ENCODE results near the gene ERCC8. TPM values are rescaled to one million over a fixed set of nuclear protein-coding genes. Genes with fewer than 3 reads are reported as not detected.

The ERCC8 gene
- total and polyA plus RNA-seq, 9 of the 15 experiments (the other 6 are each of a cell fraction or from before 2014, with no cell fraction given), result 10.1 to 41.8 (median 24.4) TPM

DNA sequence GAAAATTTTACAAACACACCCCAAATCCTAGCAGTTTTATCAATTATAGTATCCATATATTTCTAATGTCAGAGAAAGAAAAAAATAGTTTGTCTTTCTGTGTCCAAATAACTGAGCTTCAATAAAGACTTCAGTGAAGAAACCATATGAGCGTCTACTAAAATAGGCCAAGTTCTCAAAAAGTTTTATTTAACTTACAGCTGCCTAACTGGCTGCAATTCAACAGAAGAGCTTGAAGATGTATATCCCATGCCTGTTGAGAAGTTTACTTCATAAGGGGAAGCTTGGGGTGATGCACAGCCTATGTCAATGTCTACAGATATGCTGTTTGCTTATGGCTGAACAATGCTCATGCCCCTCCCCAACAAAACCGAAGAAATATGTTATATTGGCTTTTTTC, 57.1 kb downstream of the ERCC8 start (continued):
- TF ChIP-seq ATF3 (IDR thresholded peaks at IDR 0.05), result no peak
- TF ChIP-seq ATF3 (CRISPR knock-in tag; conservative IDR thresholded peaks at IDR 0.05), result no peak
- TF ChIP-seq SOX6 (IDR thresholded peaks at IDR 0.05), result no peak
- no peak for TF ChIP-seq ZBTB33 (CRISPR knock-in tag; IDR thresholded peaks at IDR 0.05)
- no peak for TF ChIP-seq NCOA6 (IDR thresholded peaks at IDR 0.05)
- no peak for TF ChIP-seq PRPF4 (IDR thresholded peaks at IDR 0.05; ENCODE audit: insufficient read depth, low read depth, low read length, poor library complexity, severe bottlenecking)

DNA sequence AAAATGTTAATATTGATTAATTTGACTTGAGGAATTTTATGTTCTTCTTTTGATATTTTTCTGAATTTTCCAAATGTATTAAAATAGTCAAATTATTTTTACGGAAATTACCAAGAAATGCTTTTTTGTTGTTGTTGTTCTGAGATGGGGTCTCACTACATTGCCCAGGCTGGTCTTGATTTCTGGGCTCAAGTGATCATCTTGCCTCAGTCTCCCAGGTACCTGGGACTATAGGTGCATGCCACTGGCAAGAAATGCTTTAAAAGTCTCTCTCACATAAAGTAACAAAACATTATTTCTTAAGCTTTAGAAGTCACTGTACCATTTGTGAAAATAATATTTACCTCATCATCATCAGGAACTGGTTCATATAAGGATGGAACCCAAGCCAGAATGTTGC, 57.8 kb downstream of the ERCC8 start:
- ChIA-PET POLR2A (no interaction called here), CTCF (ENCODE audit: low intra/inter-chr PET ratio) (interaction anchor here (0.6 kb wide), 1 partner anchor 210 kb away, joined by 3 read pairs; no protein-coding TSS in a partner anchor)
- no peak overlapping the region for H3K9ac ChIP-seq (ENCODE audit: insufficient read depth in 1 of 2, low read depth in 2 of 2, low read length in 2 of 2)
- TF ChIP-seq TSC22D4 (tag; IDR thresholded peaks at IDR 0.05) (no peak), RBM25 (IDR thresholded peaks at IDR 0.05; ENCODE audit: low read depth, low read length, severe bottlenecking) (peak; percentile 60), ZNF121 (CRISPR knock-in tag; conservative IDR thresholded peaks at IDR 0.05) (peak; percentile 89)
- FAIRE-seq, result no peak
- no peak overlapping the region for H2AFZ ChIP-seq (ENCODE audit: low read depth, low read length)
- no peaks in the 10 kb centered on the region for H3K9me1 ChIP-seq (ENCODE audit: control insufficient read depth, insufficient read depth, low read length)
- H3K27me3 ChIP-seq (ENCODE audit: control insufficient read depth in 2 of 2, insufficient read depth in 2 of 2, low read length in 2 of 2), result no peaks in the 10 kb centered on the region
- intact Hi-C loops (cut with micrococcal nuclease), result no loop called here
- H3K36me3 ChIP-seq (ENCODE audit: control insufficient read depth, insufficient read depth, low read length), result no peaks in the 10 kb centered on the region
- DNase-seq (ENCODE audit: extremely low read depth in 1 of 4, low spot score in 3 of 4), result no peak
- no peak overlapping the region for H3K27ac ChIP-seq (ENCODE audit: extremely low read depth, low read depth, low read length)
- in situ Hi-C loops (cut with MboI), result no loop called here
- BruUV-seq (replicated peaks), result no TSS peak
- H3K9me3 ChIP-seq (replicated peaks; ENCODE audit: control insufficient read depth, insufficient read depth, low read depth, low read length), result no peaks in the 10 kb centered on the region
- no peaks in the 10 kb centered on the region for H3K4me1 ChIP-seq (replicated peaks in 1 of 2; ENCODE audit: control insufficient read depth in 2 of 2, insufficient read depth in 2 of 2, low read length in 2 of 2)
- H3K79me2 ChIP-seq (ENCODE audit: control insufficient read depth, insufficient read depth, low read length), result no peaks in the 10 kb centered on the region
- ATAC-seq, result no peak
- WGBS (ENCODE audit: insufficient coverage, low coverage, missing lambda C conversion rate), result 100% methylated on average over 1 of the region's 1 CpG
- no peak overlapping the region for H3K4me3 ChIP-seq
- H3K4me2 ChIP-seq (ENCODE audit: insufficient read depth, low read length), result no peak overlapping the region
- H4K20me1 ChIP-seq (replicated peaks; ENCODE audit: control insufficient read depth, insufficient read depth, low read length), result no peaks in the 10 kb centered on the region

All from K562 (cell line).